ENCODE results near the gene ELFN2.
"Not testable (repeated sequence)": the region's sequence is repeated elsewhere in the genome, so short reads cannot be mapped to it uniquely, and the experiment has no call there.

ELFN2 gene

DNA sequence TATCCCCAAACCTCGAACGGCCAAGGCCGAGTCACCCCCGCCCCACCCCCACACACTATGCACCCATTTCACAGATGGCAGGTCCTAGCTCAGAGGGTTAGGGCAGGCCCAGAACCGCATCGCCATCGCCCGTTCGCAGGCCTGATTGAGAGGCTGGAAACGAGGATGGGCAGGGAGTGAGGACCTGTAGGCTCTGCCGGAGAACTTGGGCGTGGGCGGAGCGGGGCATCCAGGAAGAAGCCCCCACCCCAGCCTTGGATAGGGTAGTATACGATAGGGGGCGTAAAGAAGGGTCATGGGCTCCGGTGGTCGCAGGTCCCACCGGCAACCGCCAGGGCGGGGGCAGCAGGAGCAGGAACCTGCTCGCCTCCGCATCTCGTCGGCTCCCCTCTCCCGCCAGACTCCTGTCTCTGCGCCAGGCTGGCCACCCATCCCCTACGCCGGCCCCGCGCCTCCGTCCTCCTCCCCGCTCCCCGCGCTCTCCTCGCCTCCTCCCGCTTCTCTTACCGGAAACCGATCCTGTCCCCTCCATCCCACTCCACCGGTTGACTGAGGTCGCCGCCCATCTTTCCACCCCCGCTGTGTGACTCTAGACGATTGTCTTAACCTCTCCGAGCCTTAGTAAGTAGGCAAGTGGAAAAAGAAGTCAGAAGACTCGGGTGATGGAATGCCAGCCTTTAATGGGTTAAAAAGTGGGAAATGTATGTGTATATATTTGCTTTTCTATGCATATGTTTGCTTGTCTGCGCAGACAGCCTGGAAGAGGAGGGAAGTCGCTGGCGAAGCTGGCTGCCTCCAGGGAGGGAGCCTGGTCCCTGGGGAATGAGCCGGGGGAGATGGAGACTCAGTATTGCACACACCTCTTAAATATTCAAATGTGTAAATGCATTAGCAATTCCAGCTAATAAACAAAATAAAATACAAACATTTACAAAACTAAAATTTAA, 92.1 kb downstream of the ELFN2 start:
- no peaks in the 10 kb centered on the region for H3K36me3 ChIP-seq (ENCODE audit: control insufficient read depth in 5 of 5, insufficient read depth in 5 of 5, low read length in 5 of 5)
- H3K27me3 ChIP-seq (ENCODE audit: control insufficient read depth in 5 of 5, insufficient read depth in 4 of 5, low read length in 5 of 5), result peaks cover 37 to 74% (median 62%) of the 10 kb centered on the region in 5 donors
- no peak overlapping the region for H3K4me3 ChIP-seq (ENCODE audit: low read depth in 1 of 5, low read length in 5 of 5)
- no peak overlapping the region for H3K27ac ChIP-seq (ENCODE audit: low read depth, low read length)
- H3K9me3 ChIP-seq (ENCODE audit: control insufficient read depth in 5 of 5, low read length in 5 of 5), result no peaks in the 10 kb centered on the region
- no peaks in the 10 kb centered on the region for H3K4me1 ChIP-seq (ENCODE audit: control insufficient read depth in 5 of 5, insufficient read depth in 5 of 5, low read length in 5 of 5)
- no peak overlapping the region for H3K9ac ChIP-seq (ENCODE audit: low read length in 5 of 5)

DNA sequence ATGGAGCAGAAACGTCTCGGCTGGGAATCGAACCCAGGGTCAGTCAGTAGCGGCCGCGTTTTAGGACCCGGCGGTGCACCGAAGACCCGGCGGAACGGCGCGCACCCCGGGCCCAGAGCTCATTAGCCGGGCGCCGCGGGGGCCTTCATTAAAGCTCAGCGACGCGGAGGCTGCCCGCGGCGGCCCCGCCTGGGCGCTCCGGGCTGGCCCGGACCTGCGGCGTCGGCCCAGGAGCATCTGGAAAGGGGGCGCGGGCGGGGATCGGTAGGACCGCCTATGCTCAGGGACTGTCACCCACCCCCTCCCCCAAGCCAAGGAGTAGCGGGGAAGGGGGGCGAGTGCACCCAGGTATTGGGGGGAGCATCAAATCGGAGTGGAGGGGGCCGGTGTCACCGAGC, 92.8 kb downstream of the ELFN2 start:
- Histone ChIP-seq H3K4me3 (ENCODE audit: low read depth in 1 of 5, low read length in 5 of 5) (no peak overlapping the region), H3K9me3 (ENCODE audit: control insufficient read depth in 5 of 5, low read length in 5 of 5) (no peaks in the 10 kb centered on the region), H3K9ac (ENCODE audit: low read length in 5 of 5) (no peak overlapping the region), H3K27me3 (ENCODE audit: control insufficient read depth in 5 of 5, insufficient read depth in 4 of 5, low read length in 5 of 5) (peaks cover 37 to 76% (median 63%) of the 10 kb centered on the region in 5 donors), H3K27ac (ENCODE audit: low read depth, low read length) (no peak overlapping the region), H3K4me1 (ENCODE audit: control insufficient read depth in 5 of 5, insufficient read depth in 5 of 5, low read length in 5 of 5) (no peaks in the 10 kb centered on the region), H3K36me3 (ENCODE audit: control insufficient read depth in 5 of 5, insufficient read depth in 5 of 5, low read length in 5 of 5) (no peaks in the 10 kb centered on the region)

DNA sequence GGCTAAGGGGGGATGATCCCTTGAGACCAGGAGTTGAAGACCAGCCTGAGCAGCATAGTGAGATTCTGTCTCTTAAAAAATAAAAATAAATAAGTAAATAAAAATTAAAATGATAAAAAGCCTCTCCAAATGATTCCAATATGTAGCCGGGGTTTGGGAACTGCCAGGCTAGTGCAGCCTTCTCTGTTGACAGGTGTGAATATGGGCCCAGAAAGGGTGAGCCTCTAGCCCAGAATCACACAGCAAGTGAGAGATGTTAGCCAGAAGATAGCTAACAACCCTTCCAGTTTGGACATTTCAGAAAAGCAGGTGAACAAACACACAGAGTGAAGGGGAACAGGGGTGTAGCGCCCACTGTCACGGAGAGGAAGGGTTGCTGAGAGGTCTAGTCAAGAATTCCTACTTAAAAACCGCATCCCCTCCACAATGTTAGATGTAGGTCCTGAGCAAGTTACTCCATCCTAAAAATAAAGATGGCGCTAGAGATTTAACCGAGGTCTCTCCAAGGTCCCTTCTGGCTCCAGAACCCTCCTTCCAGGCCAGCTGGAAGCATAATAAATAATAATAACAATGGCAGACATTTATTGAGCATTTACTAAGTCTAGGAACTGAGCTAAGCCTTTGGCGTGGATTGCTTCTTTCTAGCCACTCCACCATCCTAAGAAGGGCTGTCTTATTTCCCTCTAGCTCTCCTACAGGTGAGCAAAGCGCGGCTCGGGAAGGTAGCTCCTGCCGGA, 93.4 kb downstream of the ELFN2 start:
- no peak overlapping the region for H3K4me3 ChIP-seq (ENCODE audit: low read depth in 1 of 5, low read length in 5 of 5)

DNA sequence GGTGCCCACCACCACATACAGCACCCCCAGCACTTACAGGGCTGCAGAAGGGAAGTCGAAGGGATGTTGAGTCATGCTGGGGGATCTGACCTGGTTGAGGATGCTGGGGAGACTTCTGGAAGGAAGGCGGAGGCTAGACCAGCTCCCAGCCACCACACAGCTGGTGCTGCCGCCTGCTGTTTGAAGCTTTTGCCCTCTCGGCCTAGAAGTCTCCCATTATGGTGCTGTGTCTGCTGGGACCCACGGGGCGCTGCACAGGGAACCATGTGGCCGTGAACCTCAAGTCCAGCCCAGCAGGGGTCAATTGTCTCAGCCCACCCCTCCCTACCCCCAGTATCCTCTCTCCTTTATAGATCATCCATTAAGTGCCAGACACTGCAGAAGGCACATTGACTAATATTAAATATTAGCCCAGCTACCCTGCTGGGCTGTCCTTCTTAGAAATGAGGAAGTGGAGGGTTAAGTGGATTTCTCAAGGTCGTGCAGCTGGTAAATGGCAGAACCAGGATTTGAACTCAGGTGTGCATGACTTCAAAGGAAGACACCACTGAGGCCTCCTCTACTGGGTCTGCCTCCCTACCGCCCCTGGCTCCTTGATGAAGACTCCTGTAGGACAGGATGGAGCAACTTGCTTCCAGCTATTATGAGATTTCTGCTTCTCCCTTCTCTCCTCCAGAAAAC, 95.3 kb downstream of the ELFN2 start:
- no peaks in the 10 kb centered on the region for H3K36me3 ChIP-seq (ENCODE audit: control insufficient read depth in 5 of 5, insufficient read depth in 5 of 5, low read length in 5 of 5)
- H3K4me1 ChIP-seq (ENCODE audit: control insufficient read depth in 5 of 5, insufficient read depth in 5 of 5, low read length in 5 of 5), result no peaks in the 10 kb centered on the region
- peaks cover 36 to 81% (median 75%) of the 10 kb centered on the region in 5 donors for H3K27me3 ChIP-seq (ENCODE audit: control insufficient read depth in 5 of 5, insufficient read depth in 4 of 5, low read length in 5 of 5)
- no peaks in the 10 kb centered on the region for H3K9me3 ChIP-seq (ENCODE audit: control insufficient read depth in 5 of 5, low read length in 5 of 5)
- H3K27ac ChIP-seq (ENCODE audit: low read depth, low read length), result no peak overlapping the region
- H3K4me3 ChIP-seq (ENCODE audit: low read depth in 1 of 5, low read length in 5 of 5), result no peak overlapping the region
- H3K9ac ChIP-seq (ENCODE audit: low read length in 5 of 5), result no peak overlapping the region

More for the DNA sequence above, 93.4 kb downstream of the ELFN2 start:
- no peaks in the 10 kb centered on the region for H3K9me3 ChIP-seq (ENCODE audit: control insufficient read depth in 5 of 5, low read length in 5 of 5)
- H3K9ac ChIP-seq (ENCODE audit: low read length in 5 of 5), result no peak overlapping the region
- peaks cover 34 to 77% (median 65%) of the 10 kb centered on the region in 5 donors for H3K27me3 ChIP-seq (ENCODE audit: control insufficient read depth in 5 of 5, insufficient read depth in 4 of 5, low read length in 5 of 5)
- H3K4me1 ChIP-seq (ENCODE audit: control insufficient read depth in 5 of 5, insufficient read depth in 5 of 5, low read length in 5 of 5), result no peaks in the 10 kb centered on the region
- no peaks in the 10 kb centered on the region for H3K36me3 ChIP-seq (ENCODE audit: control insufficient read depth in 5 of 5, insufficient read depth in 5 of 5, low read length in 5 of 5)
- no peak overlapping the region for H3K27ac ChIP-seq (ENCODE audit: low read depth, low read length)

DNA sequence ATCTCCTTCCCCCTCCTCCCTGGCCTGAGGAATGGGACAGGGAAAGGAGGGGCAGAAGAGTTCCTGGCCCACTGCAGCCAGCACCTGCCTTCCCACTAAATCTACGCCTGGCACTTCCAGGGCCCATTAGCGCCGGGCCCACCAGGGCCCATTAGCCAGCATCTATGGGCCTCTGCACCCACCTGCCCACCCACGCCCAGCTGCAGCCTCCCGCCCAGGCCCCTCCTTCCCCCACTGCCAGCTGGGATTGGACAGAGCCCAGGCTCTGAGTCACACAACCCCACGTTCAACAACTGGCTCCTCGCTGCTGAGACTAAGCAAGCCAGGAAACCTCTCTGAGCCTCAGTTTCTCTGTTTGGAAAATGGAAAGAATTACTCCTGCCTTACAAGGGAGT, 96.2 kb downstream of the ELFN2 start:
- no peaks in the 10 kb centered on the region for H3K36me3 ChIP-seq (ENCODE audit: control insufficient read depth in 5 of 5, insufficient read depth in 5 of 5, low read length in 5 of 5)
- peaks cover 38 to 78% (median 77%) of the 10 kb centered on the region in 5 donors for H3K27me3 ChIP-seq (ENCODE audit: control insufficient read depth in 5 of 5, insufficient read depth in 4 of 5, low read length in 5 of 5)
- no peaks in the 10 kb centered on the region for H3K9me3 ChIP-seq (ENCODE audit: control insufficient read depth in 5 of 5, low read length in 5 of 5)
- no peak overlapping the region for H3K27ac ChIP-seq (ENCODE audit: low read depth, low read length)
- no peak overlapping the region for H3K4me3 ChIP-seq (ENCODE audit: low read depth in 1 of 5, low read length in 5 of 5)
- no peaks in the 10 kb centered on the region for H3K4me1 ChIP-seq (ENCODE audit: control insufficient read depth in 5 of 5, insufficient read depth in 5 of 5, low read length in 5 of 5)
- no peak overlapping the region for H3K9ac ChIP-seq (ENCODE audit: low read length in 5 of 5)

DNA sequence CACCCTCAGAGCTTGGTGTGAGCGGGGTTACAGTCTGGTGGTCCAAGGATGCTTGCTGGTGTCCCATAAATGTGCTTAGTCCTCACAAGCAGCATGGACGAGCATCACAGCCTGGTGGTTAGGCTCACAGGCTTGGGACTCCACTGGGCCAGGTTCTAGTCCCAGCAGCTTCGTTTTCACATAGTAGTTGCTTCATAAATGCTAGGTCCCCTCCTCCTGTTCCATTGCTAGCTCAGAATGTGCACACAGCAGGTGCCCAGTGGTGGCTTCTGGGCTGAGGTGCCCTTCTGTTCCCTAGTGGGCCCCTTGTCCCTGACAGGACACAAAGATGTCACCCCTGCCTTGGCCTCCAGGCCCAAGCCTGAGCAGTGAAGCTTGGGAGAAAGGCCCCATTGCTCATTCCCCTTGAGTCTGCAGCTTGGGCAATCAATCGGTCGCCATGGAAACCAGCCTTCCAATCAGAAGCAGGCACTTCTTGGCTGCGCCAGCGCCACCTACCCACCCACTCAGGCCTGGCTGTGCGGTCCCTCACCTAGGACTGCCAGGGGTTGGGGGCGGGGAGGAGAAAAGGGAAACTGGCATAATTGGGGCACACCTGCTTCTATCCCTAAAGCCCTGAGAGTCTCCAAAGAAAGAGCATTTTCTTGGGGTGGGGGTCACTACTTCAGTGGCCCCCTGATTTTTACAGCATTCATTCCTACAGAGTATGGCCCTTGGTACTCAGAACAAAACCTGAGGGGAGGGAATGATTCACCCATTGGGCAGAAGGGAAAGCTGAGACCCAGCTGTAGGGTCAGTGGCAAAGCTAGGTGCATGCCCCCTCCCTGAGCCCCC, 96.9 kb downstream of the ELFN2 start:
- Histone ChIP-seq H3K4me1 (ENCODE audit: control insufficient read depth in 5 of 5, insufficient read depth in 5 of 5, low read length in 5 of 5) (no peaks in the 10 kb centered on the region), H3K9me3 (ENCODE audit: control insufficient read depth in 5 of 5, low read length in 5 of 5) (no peaks in the 10 kb centered on the region), H3K36me3 (ENCODE audit: control insufficient read depth in 5 of 5, insufficient read depth in 5 of 5, low read length in 5 of 5) (no peaks in the 10 kb centered on the region), H3K27me3 (ENCODE audit: control insufficient read depth in 5 of 5, insufficient read depth in 4 of 5, low read length in 5 of 5) (peaks cover 37 to 74% (median 73%) of the 10 kb centered on the region in 5 donors), H3K27ac (ENCODE audit: low read depth, low read length) (no peak overlapping the region), H3K4me3 (ENCODE audit: low read depth in 1 of 5, low read length in 5 of 5) (no peak overlapping the region), H3K9ac (ENCODE audit: low read length in 5 of 5) (no peak overlapping the region)

DNA sequence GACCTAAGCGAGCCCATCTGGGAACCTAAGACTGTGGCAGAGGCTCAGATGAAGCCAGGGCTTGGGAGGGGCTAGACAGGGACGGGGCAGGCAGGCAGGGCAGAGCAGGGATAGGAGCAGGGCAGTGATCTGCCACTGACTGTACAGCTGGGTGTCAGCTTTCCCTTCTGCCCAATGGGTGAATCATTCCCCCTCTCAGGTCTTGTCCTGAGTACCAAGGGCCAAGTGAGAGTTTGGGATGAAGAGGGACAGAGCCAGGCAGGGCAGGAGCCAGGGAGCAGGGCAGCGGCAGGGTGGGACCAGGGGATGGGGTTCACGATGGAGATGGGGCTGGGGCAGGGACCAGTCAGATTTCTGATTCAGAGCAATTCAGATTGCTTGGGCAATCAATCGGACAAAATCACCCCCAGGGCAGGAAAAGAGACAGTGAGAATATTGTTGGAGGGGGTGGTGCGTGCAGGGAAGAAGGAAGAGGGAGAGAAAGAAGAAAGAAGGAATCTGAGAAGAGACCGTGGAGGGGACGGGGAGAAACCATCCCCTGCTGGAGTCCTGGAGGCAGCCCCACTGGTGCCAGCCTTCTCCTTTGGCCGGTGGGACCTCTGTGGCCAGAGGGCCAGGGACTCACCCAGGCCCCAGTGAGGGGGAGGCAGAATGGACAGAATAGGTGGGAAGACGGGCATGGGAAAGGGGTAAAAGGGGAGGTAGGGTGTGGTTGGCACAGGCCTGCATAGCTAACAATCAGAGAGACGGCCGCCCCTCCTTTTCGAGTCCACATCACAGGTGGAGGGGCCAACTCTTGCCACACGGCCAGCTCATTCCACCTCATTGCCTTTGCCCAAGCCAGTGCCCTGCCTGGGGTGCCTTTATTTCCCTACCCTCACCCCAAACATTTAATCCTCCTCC, 97.8 kb downstream of the ELFN2 start:
- H3K27me3 ChIP-seq (ENCODE audit: control insufficient read depth in 5 of 5, insufficient read depth in 4 of 5, low read length in 5 of 5), result peaks cover 29 to 73% (median 72%) of the 10 kb centered on the region in 5 donors

DNA sequence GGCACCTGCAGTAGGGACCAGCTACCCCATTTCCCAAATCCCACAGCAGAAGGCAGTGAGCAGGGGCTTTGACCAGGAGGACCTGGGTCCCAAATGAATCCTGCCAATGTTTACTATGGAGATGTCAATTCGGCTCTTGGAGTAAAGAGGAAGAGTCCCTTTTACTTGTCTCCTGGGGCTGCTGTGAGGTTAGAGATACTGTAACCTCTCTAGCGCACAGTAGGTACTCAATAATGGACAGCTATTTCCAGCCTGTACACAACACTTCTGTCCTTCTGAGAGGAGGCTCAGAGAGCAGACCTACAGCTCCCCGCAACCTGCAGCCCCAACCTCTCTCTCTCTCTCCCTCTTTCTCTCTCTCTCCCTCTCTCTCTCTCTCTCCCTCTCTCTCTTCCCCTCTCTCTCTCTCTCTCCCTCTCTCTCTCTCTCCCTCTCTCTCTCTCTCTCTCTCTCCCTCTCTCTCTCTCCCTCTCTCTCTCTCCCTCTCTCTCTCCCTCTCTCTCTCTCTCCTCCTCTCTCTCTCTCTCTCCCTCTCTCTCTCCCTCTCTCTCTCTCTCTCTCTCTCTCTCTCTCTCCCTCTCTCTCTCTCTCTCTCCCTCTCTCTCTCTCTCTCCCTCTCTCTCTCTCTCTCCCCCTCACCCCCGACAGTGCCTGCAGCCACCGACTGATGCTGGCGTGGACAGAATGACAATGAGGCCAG, 98.6 kb downstream of the ELFN2 start:
- H3K4me1 ChIP-seq (ENCODE audit: control insufficient read depth in 5 of 5, insufficient read depth in 5 of 5, low read length in 5 of 5); H3K4me3 ChIP-seq (ENCODE audit: low read depth in 1 of 5, low read length in 5 of 5); H3K27ac ChIP-seq (ENCODE audit: low read depth, low read length); H3K36me3 ChIP-seq (ENCODE audit: control insufficient read depth in 5 of 5, insufficient read depth in 5 of 5, low read length in 5 of 5); H3K9ac ChIP-seq (ENCODE audit: low read length in 5 of 5); H3K9me3 ChIP-seq (ENCODE audit: control insufficient read depth in 5 of 5, low read length in 5 of 5): not testable (repeated sequence)
- peaks cover 34 to 74% (median 72%) of the 10 kb centered on the region in 5 donors for H3K27me3 ChIP-seq (ENCODE audit: control insufficient read depth in 5 of 5, insufficient read depth in 4 of 5, low read length in 5 of 5)

More for the DNA sequence above, 97.8 kb downstream of the ELFN2 start:
- no peak overlapping the region for H3K9ac ChIP-seq (ENCODE audit: low read length in 5 of 5)
- H3K36me3 ChIP-seq (ENCODE audit: control insufficient read depth in 5 of 5, insufficient read depth in 5 of 5, low read length in 5 of 5), result no peaks in the 10 kb centered on the region
- no peak overlapping the region for H3K4me3 ChIP-seq (ENCODE audit: low read depth in 1 of 5, low read length in 5 of 5)
- no peaks in the 10 kb centered on the region for H3K4me1 ChIP-seq (ENCODE audit: control insufficient read depth in 5 of 5, insufficient read depth in 5 of 5, low read length in 5 of 5)
- H3K9me3 ChIP-seq (ENCODE audit: control insufficient read depth in 5 of 5, low read length in 5 of 5), result no peaks in the 10 kb centered on the region
- H3K27ac ChIP-seq (ENCODE audit: low read depth, low read length), result no peak overlapping the region
